ENCODE data around the gene DAAM2.

DAAM2 gene

GRCh38 chr6:39815356-39815755 is 23.2 kb downstream of the DAAM2 start:
- FAIRE-seq: no peak
- DNase-seq (ENCODE audit: insufficient read length, low spot score): no peak

- FAIRE-seq (no peak), DNase-seq (ENCODE audit: insufficient read length, low spot score) (no peak)
These were observed 24.6 kb downstream of the DAAM2 start for GRCh38 chr6:39816747-39817146.

- DNase-seq (ENCODE audit: insufficient read length, low spot score): no peak
These were observed 26.5 kb downstream of the DAAM2 start for GRCh38 chr6:39818695-39819094.

GRCh38 chr6:39819228-39819627 is 27.1 kb downstream of the DAAM2 start:
- FAIRE-seq: no peak

More at GRCh38 chr6:39818695-39819094, 26.5 kb downstream of the DAAM2 start:
- no peak for FAIRE-seq

GRCh38 chr6:39819676-39820075 is 27.5 kb downstream of the DAAM2 start:
- FAIRE-seq (no peak), DNase-seq (ENCODE audit: insufficient read length, low spot score) (no peak)

More at GRCh38 chr6:39819228-39819627, 27.1 kb downstream of the DAAM2 start:
- no peak for DNase-seq (ENCODE audit: insufficient read length, low spot score)

GRCh38 chr6:39820553-39820952 is 28.4 kb downstream of the DAAM2 start:
- no peak for FAIRE-seq
- DNase-seq (ENCODE audit: insufficient read length, low spot score): no peak

- DNase-seq (ENCODE audit: insufficient read length, low spot score) (no peak), FAIRE-seq (no peak)
These were observed 29.0 kb downstream of the DAAM2 start for GRCh38 chr6:39821046-39821740.

- no peak for DNase-seq (ENCODE audit: insufficient read length, low spot score)
- FAIRE-seq: no peak
These were observed 29.8 kb downstream of the DAAM2 start for GRCh38 chr6:39821742-39822532.

- FAIRE-seq: no peak
- DNase-seq (ENCODE audit: insufficient read length, low spot score): no peak
These were observed 31.0 kb downstream of the DAAM2 start for GRCh38 chr6:39822846-39823815.

- FAIRE-seq: no peak
These were observed 32.1 kb downstream of the DAAM2 start for GRCh38 chr6:39824030-39824926.

GRCh38 chr6:39829331-39829730 is 37.2 kb downstream of the DAAM2 start:
- FAIRE-seq: no peak
- no peak for DNase-seq (ENCODE audit: insufficient read length, low spot score)

More at GRCh38 chr6:39824030-39824926, 32.1 kb downstream of the DAAM2 start:
- DNase-seq (ENCODE audit: insufficient read length, low spot score): no peak

GRCh38 chr6:39830444-39830843 is 38.3 kb downstream of the DAAM2 start:
- no peak for DNase-seq (ENCODE audit: insufficient read length, low spot score)
- FAIRE-seq: no peak

- FAIRE-seq (no peak), DNase-seq (ENCODE audit: insufficient read length, low spot score) (no peak)
These were observed 39.5 kb downstream of the DAAM2 start for GRCh38 chr6:39831701-39832100.

GRCh38 chr6:39834278-39834677 is 42.1 kb downstream of the DAAM2 start:
- FAIRE-seq (no peak), DNase-seq (ENCODE audit: insufficient read length, low spot score) (no peak)

GRCh38 chr6:39834866-39835265 is 42.7 kb downstream of the DAAM2 start:
- no peak for FAIRE-seq

GRCh38 chr6:39835821-39836295 is 43.7 kb downstream of the DAAM2 start:
- DNase-seq (ENCODE audit: insufficient read length, low spot score) (no peak), FAIRE-seq (no peak)

More at GRCh38 chr6:39834866-39835265, 42.7 kb downstream of the DAAM2 start:
- no peak for DNase-seq (ENCODE audit: insufficient read length, low spot score)

GRCh38 chr6:39836606-39837005 is 44.4 kb downstream of the DAAM2 start:
- no peak for FAIRE-seq
- DNase-seq (ENCODE audit: insufficient read length, low spot score): no peak

GRCh38 chr6:39839445-39839844 is 47.3 kb downstream of the DAAM2 start:
- DNase-seq (ENCODE audit: insufficient read length, low spot score): no peak
- no peak for FAIRE-seq

- DNase-seq (ENCODE audit: insufficient read length, low spot score): no peak
- FAIRE-seq: no peak
These were observed 48.6 kb downstream of the DAAM2 start for GRCh38 chr6:39840781-39841180.

GRCh38 chr6:39841291-39841690 is 49.1 kb downstream of the DAAM2 start:
- DNase-seq (ENCODE audit: insufficient read length, low spot score) (peak; percentile 37), FAIRE-seq (no peak)
